Endothelial cell of umbilical vein (primary cell): ENCODE data around the gene SCN1B. TPM values are rescaled to one million over a fixed set of nuclear protein-coding genes. Genes with fewer than 3 reads are reported as not detected.
"Not testable (repeated sequence)": the region's sequence is repeated elsewhere in the genome, so short reads cannot be mapped to it uniquely, and the experiment has no call there.

Source experiments
- BruUV-seq: library from RNA; stranded (reverse); fragments of 400-500 nt; replicated peaks from 2 replicates; lab custom pipeline; 2021; lab: Mats Ljungman, UMichigan
- CTCF ChIA-PET: fragments of 300-600, 350-600 bp; sonication (Branson Sonifier 250); formaldehyde crosslinking; loops from one replicate; lab custom pipeline; 2021; ENCODE audit warnings: antibody characterized with exemption, inconsistent platforms; lab: Charles Lee
- POLR2A ChIA-PET: fragments of 300-600, 350-600 bp; sonication (Branson Sonifier 250); formaldehyde crosslinking; loops from one replicate; lab custom pipeline; 2021; ENCODE audit warnings: antibody characterized with exemption, inconsistent platforms; lab: Charles Lee
- DNase-seq: peaks from one replicate; pipeline ENCODE4 v3.0.0-alpha.2; 2011; ENCODE audit warnings: low read depth, low spot score
- FAIRE-seq: peaks from 2 replicates; lab custom pipeline; 2011; peaks lifted over from hg19 to GRCh38; lab: Jason Lieb, UNC
- H2AFZ ChIP-seq: 2 replicates; pipeline ENCODE4 v1.6.0; 2012; ENCODE audit warnings: low read depth, low read length, control low read depth, inconsistent platforms
- H3K27ac ChIP-seq: 2 replicates; pipeline ENCODE4 v1.5.1; 2011; ENCODE audit warnings: low read depth, mild to moderate bottlenecking, control low read depth, low read length, moderate library complexity; ENCODE audit not compliant: insufficient read depth
- H3K27me3 ChIP-seq, 2 experiments: 2 replicates each; pipeline versions ENCODE4 v1.6.0 to v1.6.1; 2011; ENCODE audit warnings: low read length in 2 of 2, mixed read lengths in 1 of 2; ENCODE audit not compliant: control insufficient read depth in 2 of 2, insufficient read depth in 2 of 2
- H3K36me3 ChIP-seq, 2 experiments: 2 replicates in 1 of 2; 3 replicates in 1 of 2; pipeline ENCODE4 v1.5.1; 2011; ENCODE audit warnings: low read length in 2 of 2, mild to moderate bottlenecking in 1 of 2, moderate library complexity in 1 of 2; ENCODE audit not compliant: control insufficient read depth in 2 of 2, insufficient read depth in 2 of 2; ENCODE audit errors: extremely low read depth in 1 of 2
- H3K4me1 ChIP-seq: 3 replicates; pipeline ENCODE4 v1.5.1; 2011; ENCODE audit warnings: mild to moderate bottlenecking, low read length; ENCODE audit not compliant: control insufficient read depth, insufficient read depth; ENCODE audit errors: extremely low read depth
- H3K4me2 ChIP-seq: 2 replicates; pipeline ENCODE4 v1.6.1; 2011; ENCODE audit warnings: low read length, control low read depth, mixed read lengths; ENCODE audit not compliant: insufficient read depth
- H3K4me3 ChIP-seq, 3 experiments: fragments of 200-600 bp in 1 of 3; sonication (generic), shearing (Covaris generic) in 1 of 3; replicated peaks in 1 of 3; 2 replicates each; pipeline ENCODE4 v1.5.1; 2011 to 2016; ENCODE audit warnings: control low read depth in 3 of 3, low read length in 3 of 3, mild to moderate bottlenecking in 2 of 3, inconsistent platforms in 1 of 3, low read depth in 1 of 3, moderate library complexity in 1 of 3; ENCODE audit not compliant: insufficient read depth in 1 of 3
- H3K79me2 ChIP-seq: 2 replicates; pipeline ENCODE4 v1.6.0; 2012; ENCODE audit warnings: low read length, inconsistent platforms; ENCODE audit not compliant: control insufficient read depth, insufficient read depth
- H3K9ac ChIP-seq: replicated peaks from 2 replicates; pipeline ENCODE3; 2011; ENCODE audit warnings: low read length, control low read depth; ENCODE audit not compliant: insufficient read depth; ENCODE audit errors: extremely low read depth
- H3K9me1 ChIP-seq: replicated peaks from 3 replicates; pipeline ENCODE4 v1.6.0; 2011; ENCODE audit warnings: mild to moderate bottlenecking, low read length; ENCODE audit not compliant: control insufficient read depth, insufficient read depth; ENCODE audit errors: extremely low read depth
- H3K9me3 ChIP-seq: replicated peaks from 2 replicates; pipeline ENCODE4 v1.5.1; 2012; ENCODE audit warnings: low read length, inconsistent platforms; ENCODE audit not compliant: control insufficient read depth, insufficient read depth
- H4K20me1 ChIP-seq: replicated peaks from 2 replicates; pipeline ENCODE3; 2011; ENCODE audit warnings: mild to moderate bottlenecking, low read length; ENCODE audit not compliant: control insufficient read depth, insufficient read depth; ENCODE audit errors: extremely low read depth
- FOS ChIP-seq: IDR thresholded peaks from 2 replicates; pipeline ENCODE4 v1.6.1; 2011; ENCODE audit warnings: mild to moderate bottlenecking, low read length, moderate library complexity, borderline replicate concordance; ENCODE audit not compliant: insufficient read depth
- GATA2 ChIP-seq: IDR thresholded peaks from 2 replicates; pipeline ENCODE4 v1.7.0; 2011; ENCODE audit warnings: low read depth, mild to moderate bottlenecking, moderate library complexity, mixed read lengths, low read length; ENCODE audit not compliant: insufficient read length, insufficient read depth
- POLR2AphosphoS5 ChIP-seq: IDR thresholded peaks from 2 replicates; pipeline ENCODE4 v1.6.1; 2012; ENCODE audit warnings: low read depth, mild to moderate bottlenecking, control low read depth, low read length, moderate library complexity; ENCODE audit not compliant: insufficient read depth
- dilution Hi-C: fragments of 300-500 bp; cut with MboI; formaldehyde crosslinking; loops from one replicate; pipeline ENCODE4 v1.15.0; 2019; ENCODE audit warnings: low sequenced_read_pairs; ENCODE audit not compliant: extremely low pct_ligation_motif_present
- intact Hi-C: fragments of 100-400 bp; cut with micrococcal nuclease; formaldehyde crosslinking; loops from one replicate; pipeline ENCODE4 v1.10.0; 2022
- polyA plus RNA-seq, 4 experiments: library from polyadenylated mRNA; depleted of rRNA in 3 of 4; stranded (reverse) in 3 of 4; unstranded in 1 of 4; fragments of >200 nt; gene quantifications; 2 replicates each; pipeline versions ENCODE4 v1.2.1 to v1.2.3, GENCODE V29; 2011 to 2012; ENCODE audit warnings: missing spikeins in 1 of 4
- total RNA-seq: library from RNA; stranded (reverse); gene quantifications from 2 replicates; pipeline ENCODE4 v1.2.3, GENCODE V29; 2021
- TF ChIP-seq, protein P1 (sequence below): IDR thresholded peaks from 2 replicates; pipeline ENCODE4 v1.6.1; 2011; ENCODE audit not compliant: insufficient read depth, insufficient read length

Gene SCN1B
- total and polyA plus RNA-seq, 2 donors (not counting 3 experiments of a cell fraction or from before 2014, with no cell fraction given): 11.2 to 14.2 TPM

DNA sequence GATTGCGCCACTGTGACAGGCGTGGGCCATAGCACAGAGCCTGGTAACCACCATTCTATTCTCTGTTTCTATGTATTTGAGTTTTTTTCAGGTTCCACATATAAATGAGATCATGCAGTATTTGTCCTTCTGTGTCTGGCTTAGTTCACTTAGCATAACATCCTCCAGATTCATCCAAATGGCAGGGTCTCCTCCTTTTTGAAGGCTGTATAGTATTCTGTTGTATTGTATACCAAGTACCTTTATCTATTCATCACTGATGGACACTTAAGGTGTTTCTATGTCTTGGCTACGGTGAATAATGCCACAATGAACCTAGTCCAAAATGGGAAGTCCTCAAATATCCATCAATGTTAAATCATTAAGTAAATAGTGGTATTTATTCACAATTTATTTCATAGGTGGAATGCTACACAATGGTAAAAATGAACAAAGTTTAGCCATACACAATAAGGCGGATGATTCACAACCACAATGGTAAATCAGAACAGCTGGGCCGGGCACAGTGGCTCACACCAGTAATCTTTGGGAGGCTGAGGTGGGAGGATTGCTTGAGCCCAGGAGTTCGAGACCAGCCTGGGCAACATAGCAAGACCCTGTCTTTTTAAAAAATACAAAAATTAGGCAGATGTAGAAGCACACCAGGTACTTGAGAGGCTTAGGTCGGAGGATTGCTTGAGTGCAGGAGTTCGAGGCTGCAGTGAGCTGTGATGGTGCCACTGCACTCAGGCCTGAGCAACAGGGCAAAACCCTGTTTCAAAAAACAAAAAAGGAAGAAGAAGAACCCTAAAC lies 38.5 kb upstream of the SCN1B start:
- no peaks in the 10 kb centered on the region for H3K79me2 ChIP-seq
- no peak overlapping the region for H2AFZ ChIP-seq
- H3K27ac ChIP-seq: no peak overlapping the region
- peaks cover 15% of the 10 kb centered on the region for H3K4me1 ChIP-seq
- H3K9me1 ChIP-seq: no peaks in the 10 kb centered on the region
- no peaks in the 10 kb centered on the region for H3K27me3 ChIP-seq
- FAIRE-seq (no peak), DNase-seq (no peak)
- no peaks in the 10 kb centered on the region for H3K36me3 ChIP-seq
- TF ChIP-seq, protein P1, sequence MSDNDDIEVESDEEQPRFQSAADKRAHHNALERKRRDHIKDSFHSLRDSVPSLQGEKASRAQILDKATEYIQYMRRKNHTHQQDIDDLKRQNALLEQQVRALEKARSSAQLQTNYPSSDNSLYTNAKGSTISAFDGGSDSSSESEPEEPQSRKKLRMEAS: no peak
- TF ChIP-seq POLR2AphosphoS5: no peak
- no peak for TF ChIP-seq FOS
- no peak for TF ChIP-seq GATA2
- no TSS peak for BruUV-seq
- no peak overlapping the region for H3K4me2 ChIP-seq
- dilution Hi-C loops (no loop called here), intact Hi-C loops (no loop called here)
- ChIA-PET POLR2A (no interaction called here), CTCF (interaction anchor here (0.9 to 1.3 kb wide), 2 partner anchors 19 to 35 kb away, joined by 3 read pairs; no protein-coding TSS in a partner anchor)
- no peak overlapping the region for H3K9ac ChIP-seq
- H3K4me3 ChIP-seq: no peak overlapping the region
- no peaks in the 10 kb centered on the region for H3K9me3 ChIP-seq
- H4K20me1 ChIP-seq: no peaks in the 10 kb centered on the region

DNA sequence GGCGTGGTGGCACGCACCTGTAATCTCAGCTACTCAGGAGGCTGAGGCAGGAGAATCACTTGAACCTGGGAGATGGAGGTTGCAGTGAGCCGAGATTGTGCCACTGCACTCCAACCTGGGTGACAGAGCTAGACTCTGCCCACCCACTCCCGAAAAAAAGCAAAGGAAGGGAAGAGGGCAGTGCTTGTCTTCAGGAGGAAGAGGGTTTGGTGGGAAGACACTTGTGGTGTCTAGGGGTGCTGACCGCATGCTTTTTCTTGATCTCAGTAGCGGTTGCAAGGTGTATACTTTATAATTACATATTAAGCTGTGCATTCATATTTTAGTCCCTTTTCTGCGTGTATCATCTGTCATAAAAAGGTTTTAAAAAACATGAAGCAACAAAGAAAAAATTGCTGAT lies 37.7 kb upstream of the SCN1B start:
- dilution Hi-C loops, H3K9me1 ChIP-seq, H3K4me2 ChIP-seq, intact Hi-C loops, H3K4me3 ChIP-seq, H3K9me3 ChIP-seq, H3K79me2 ChIP-seq, H4K20me1 ChIP-seq, H3K9ac ChIP-seq, DNase-seq, H3K36me3 ChIP-seq, POLR2A ChIA-PET, H3K27ac ChIP-seq, H3K27me3 ChIP-seq, FAIRE-seq, H2AFZ ChIP-seq, BruUV-seq: not testable (repeated sequence)
- peaks cover 23% of the 10 kb centered on the region for H3K4me1 ChIP-seq
- CTCF ChIA-PET: interaction anchor here (0.9 to 1.3 kb wide), 2 partner anchors 20 to 34 kb away, joined by 3 read pairs; no protein-coding TSS in a partner anchor
